HepG2 (cell line): Measurements from ENCODE around the gene PRKCZ. TPM values are rescaled to one million over a fixed set of nuclear protein-coding genes. Genes with fewer than 3 reads are reported as not detected.

Experiments used
- MAF1 ChIP-seq: sonication (generic); formaldehyde crosslinking; IDR thresholded peaks from 2 replicates; pipeline ENCODE4 v1.5.0; 2020; ENCODE audit warnings: missing genetic modification reagents, borderline replicate concordance
- MEF2D ChIP-seq: sonication (generic); formaldehyde crosslinking; IDR thresholded peaks from 2 replicates; pipeline ENCODE4 v1.5.1; 2020; ENCODE audit warnings: mild to moderate bottlenecking, missing genetic modification reagents
- MIER2 ChIP-seq: IDR thresholded peaks from 2 replicates; pipeline ENCODE4 v1.6.1; 2016; ENCODE audit warnings: missing biosample characterization, missing genetic modification reagents
- RAD51 ChIP-seq: fragments of 450-650 bp; IDR thresholded peaks from 2 replicates; pipeline ENCODE4 v1.6.1; 2016; ENCODE audit warnings: borderline replicate concordance
- REXO4 ChIP-seq: sonication (generic); formaldehyde crosslinking; IDR thresholded peaks from 2 replicates; pipeline ENCODE4 v1.8.0; 2022; ENCODE audit warnings: missing genetic modification reagents, mild to moderate bottlenecking, borderline replicate concordance
- SETDB1 ChIP-seq: sonication (generic); formaldehyde crosslinking; IDR thresholded peaks from 2 replicates; pipeline ENCODE4 v1.5.1; 2020; ENCODE audit warnings: missing genetic modification reagents, mild to moderate bottlenecking, borderline replicate concordance
- ZNF230 ChIP-seq: sonication (generic); formaldehyde crosslinking; IDR thresholded peaks from 2 replicates; pipeline ENCODE4 v1.4.0; 2020; ENCODE audit warnings: mild to moderate bottlenecking, missing genetic modification reagents
- ZNF318 ChIP-seq: sonication (generic); formaldehyde crosslinking; IDR thresholded peaks from 2 replicates; pipeline ENCODE4 v1.4.0; 2020; ENCODE audit warnings: mild to moderate bottlenecking, missing genetic modification reagents
- ZNF333 ChIP-seq: sonication (generic); formaldehyde crosslinking; IDR thresholded peaks from 2 replicates; pipeline ENCODE4 v1.4.0; 2020; ENCODE audit warnings: mild to moderate bottlenecking, missing genetic modification reagents, borderline replicate concordance
- ZNF430 ChIP-seq: sonication (generic); formaldehyde crosslinking; IDR thresholded peaks from 2 replicates; pipeline ENCODE4 v1.9.0; 2021; ENCODE audit warnings: mild to moderate bottlenecking, missing genetic modification reagents
- ZNF501 ChIP-seq: sonication (generic); formaldehyde crosslinking; IDR thresholded peaks from 2 replicates; pipeline ENCODE4 v1.5.1; 2020; ENCODE audit warnings: mild to moderate bottlenecking, moderate library complexity, missing genetic modification reagents
- ZNF564 ChIP-seq: sonication (generic); formaldehyde crosslinking; IDR thresholded peaks from 2 replicates; pipeline ENCODE4 v1.8.1; 2023; ENCODE audit warnings: mild to moderate bottlenecking, missing genetic modification reagents
- ZNF569 ChIP-seq: sonication (generic); formaldehyde crosslinking; IDR thresholded peaks from 2 replicates; pipeline ENCODE4 v1.5.0; 2020; ENCODE audit warnings: mild to moderate bottlenecking, missing genetic modification reagents, moderate library complexity, borderline replicate concordance
- polyA plus RNA-seq, 8 experiments: library from polyadenylated mRNA; depleted of rRNA in 3 of 8; stranded (reverse) in 7 of 8; unstranded in 1 of 8; fragments of >200 nt; fragmentation: Illumina TruSeq in 4 of 8; extraction: Trizol in 4 of 8; gene quantifications; 2 replicates each; pipeline versions ENCODE4 v1.2.1 to v1.2.3, GENCODE V29; 2011 to 2016; ENCODE audit warnings: low read depth in 4 of 8, missing spikeins in 1 of 8, mixed read lengths in 1 of 8; ENCODE audit not compliant: insufficient read depth in 1 of 8
- total RNA-seq, 5 experiments: library from RNA; depleted of rRNA; stranded (reverse); fragments of >200 nt; fragmentation: Illumina TruSeq; extraction: Trizol; gene quantifications; 2 replicates each; pipeline ENCODE4 v1.2.3, GENCODE V29; 2016; ENCODE audit warnings: low read depth in 1 of 5
- TF ChIP-seq, protein P1 (sequence below): sonication (generic); formaldehyde crosslinking; IDR thresholded peaks from 2 replicates; pipeline ENCODE4 v1.4.0; 2020; ENCODE audit warnings: missing genetic modification reagents
- TF ChIP-seq, protein P2 (sequence below): IDR thresholded peaks from 2 replicates; pipeline ENCODE4 v1.6.1; 2016
- TF ChIP-seq, protein P3 (sequence below): sonication (generic); formaldehyde crosslinking; IDR thresholded peaks from 2 replicates; pipeline ENCODE4 v1.4.0; 2020; ENCODE audit warnings: mild to moderate bottlenecking, missing genetic modification reagents

Gene PRKCZ
- total and polyA plus RNA-seq, 2 of the 13 experiments (the other 11 are each of a cell fraction or from before 2014, with no cell fraction given), result 34.7 to 85.2 TPM

- TF ChIP-seq, protein P1, sequence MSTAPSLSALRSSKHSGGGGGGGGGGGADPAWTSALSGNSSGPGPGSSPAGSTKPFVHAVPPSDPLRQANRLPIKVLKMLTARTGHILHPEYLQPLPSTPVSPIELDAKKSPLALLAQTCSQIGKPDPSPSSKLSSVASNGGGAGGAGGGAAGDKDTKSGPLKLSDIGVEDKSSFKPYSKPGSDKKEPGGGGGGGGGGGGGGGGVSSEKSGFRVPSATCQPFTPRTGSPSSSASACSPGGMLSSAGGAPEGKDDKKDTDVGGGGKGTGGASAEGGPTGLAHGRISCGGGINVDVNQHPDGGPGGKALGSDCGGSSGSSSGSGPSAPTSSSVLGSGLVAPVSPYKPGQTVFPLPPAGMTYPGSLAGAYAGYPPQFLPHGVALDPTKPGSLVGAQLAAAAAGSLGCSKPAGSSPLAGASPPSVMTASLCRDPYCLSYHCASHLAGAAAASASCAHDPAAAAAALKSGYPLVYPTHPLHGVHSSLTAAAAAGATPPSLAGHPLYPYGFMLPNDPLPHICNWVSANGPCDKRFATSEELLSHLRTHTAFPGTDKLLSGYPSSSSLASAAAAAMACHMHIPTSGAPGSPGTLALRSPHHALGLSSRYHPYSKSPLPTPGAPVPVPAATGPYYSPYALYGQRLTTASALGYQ (CRISPR knock-in tag), result 0 out of 2 replicates have a peak, but pooled peaks have one; percentile 45
- TF ChIP-seq, protein P2, sequence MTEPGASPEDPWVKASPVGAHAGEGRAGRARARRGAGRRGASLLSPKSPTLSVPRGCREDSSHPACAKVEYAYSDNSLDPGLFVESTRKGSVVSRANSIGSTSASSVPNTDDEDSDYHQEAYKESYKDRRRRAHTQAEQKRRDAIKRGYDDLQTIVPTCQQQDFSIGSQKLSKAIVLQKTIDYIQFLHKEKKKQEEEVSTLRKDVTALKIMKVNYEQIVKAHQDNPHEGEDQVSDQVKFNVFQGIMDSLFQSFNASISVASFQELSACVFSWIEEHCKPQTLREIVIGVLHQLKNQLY (CRISPR knock-in tag), result no peak
- TF ChIP-seq ZNF501 (CRISPR knock-in tag) (peak; percentile 29; the same call in 1 of the 2 replicates), ZNF318 (no peak), ZNF333 (no peak), MIER2 (CRISPR knock-in tag) (no peak), ZNF564 (CRISPR knock-in tag) (peak; percentile 66; the same call in 1 of the 2 replicates), REXO4 (CRISPR knock-in tag) (no peak), ZNF430 (CRISPR knock-in tag) (peak; percentile 46; the same call in 1 of the 2 replicates), RAD51 (no peak), MAF1 (CRISPR knock-in tag) (no peak), ZNF569 (CRISPR knock-in tag) (no peak), MEF2D (no peak), ZNF230 (CRISPR knock-in tag) (no peak), SETDB1 (CRISPR knock-in tag) (no peak)
- TF ChIP-seq, protein P3, sequence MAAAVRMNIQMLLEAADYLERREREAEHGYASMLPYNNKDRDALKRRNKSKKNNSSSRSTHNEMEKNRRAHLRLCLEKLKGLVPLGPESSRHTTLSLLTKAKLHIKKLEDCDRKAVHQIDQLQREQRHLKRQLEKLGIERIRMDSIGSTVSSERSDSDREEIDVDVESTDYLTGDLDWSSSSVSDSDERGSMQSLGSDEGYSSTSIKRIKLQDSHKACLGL (CRISPR knock-in tag), result no peak
Observed at GRCh38 chr1:2046953-2047748, 3.1 kb upstream of the PRKCZ start (continued).
